Measurements from ENCODE around the gene GNB1L. TPM values are rescaled to one million over a fixed set of nuclear protein-coding genes. Genes with fewer than 3 reads are reported as not detected.

The GNB1L gene
- total and polyA plus RNA-seq, 9 of the 15 experiments (the other 6 are each of a cell fraction or from before 2014, with no cell fraction given) = 0.56 to 50.5 (median 10.2) TPM

DNA sequence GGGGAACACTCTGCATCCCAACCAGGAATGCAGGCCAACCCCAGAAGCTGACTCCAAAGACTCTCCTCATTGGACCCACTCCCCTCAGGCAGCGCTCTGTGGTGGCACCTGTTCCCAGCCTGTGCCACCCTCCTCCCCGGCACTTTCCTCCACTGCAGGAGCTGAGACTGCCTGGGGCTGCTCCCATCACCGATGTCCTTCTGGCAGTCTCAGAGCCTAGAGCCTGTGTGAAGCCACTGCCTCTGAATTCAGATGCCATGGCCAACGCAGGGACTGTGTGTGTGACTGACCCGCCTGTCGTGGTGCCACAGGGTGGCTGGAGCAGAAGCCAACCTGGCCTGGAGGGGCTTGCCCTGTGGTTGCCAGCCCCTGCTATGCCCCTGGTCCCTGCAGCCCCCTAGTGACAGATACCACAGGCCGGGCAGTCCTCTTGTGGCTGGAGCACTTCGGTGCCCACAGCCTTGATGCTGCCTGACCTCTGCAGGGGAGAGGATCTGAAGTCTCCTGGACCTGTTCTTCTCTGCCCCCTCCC lies 50.9 kb downstream of the GNB1L start (continued):
- TF ChIP-seq, protein P1, sequence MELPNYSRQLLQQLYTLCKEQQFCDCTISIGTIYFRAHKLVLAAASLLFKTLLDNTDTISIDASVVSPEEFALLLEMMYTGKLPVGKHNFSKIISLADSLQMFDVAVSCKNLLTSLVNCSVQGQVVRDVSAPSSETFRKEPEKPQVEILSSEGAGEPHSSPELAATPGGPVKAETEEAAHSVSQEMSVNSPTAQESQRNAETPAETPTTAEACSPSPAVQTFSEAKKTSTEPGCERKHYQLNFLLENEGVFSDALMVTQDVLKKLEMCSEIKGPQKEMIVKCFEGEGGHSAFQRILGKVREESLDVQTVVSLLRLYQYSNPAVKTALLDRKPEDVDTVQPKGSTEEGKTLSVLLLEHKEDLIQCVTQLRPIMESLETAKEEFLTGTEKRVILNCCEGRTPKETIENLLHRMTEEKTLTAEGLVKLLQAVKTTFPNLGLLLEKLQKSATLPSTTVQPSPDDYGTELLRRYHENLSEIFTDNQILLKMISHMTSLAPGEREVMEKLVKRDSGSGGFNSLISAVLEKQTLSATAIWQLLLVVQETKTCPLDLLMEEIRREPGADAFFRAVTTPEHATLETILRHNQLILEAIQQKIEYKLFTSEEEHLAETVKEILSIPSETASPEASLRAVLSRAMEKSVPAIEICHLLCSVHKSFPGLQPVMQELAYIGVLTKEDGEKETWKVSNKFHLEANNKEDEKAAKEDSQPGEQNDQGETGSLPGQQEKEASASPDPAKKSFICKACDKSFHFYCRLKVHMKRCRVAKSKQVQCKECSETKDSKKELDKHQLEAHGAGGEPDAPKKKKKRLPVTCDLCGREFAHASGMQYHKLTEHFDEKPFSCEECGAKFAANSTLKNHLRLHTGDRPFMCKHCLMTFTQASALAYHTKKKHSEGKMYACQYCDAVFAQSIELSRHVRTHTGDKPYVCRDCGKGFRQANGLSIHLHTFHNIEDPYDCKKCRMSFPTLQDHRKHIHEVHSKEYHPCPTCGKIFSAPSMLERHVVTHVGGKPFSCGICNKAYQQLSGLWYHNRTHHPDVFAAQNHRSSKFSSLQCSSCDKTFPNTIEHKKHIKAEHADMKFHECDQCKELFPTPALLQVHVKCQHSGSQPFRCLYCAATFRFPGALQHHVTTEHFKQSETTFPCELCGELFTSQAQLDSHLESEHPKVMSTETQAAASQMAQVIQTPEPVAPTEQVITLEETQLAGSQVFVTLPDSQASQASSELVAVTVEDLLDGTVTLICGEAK (IDR thresholded peaks at IDR 0.05) = no peak
- TF ChIP-seq, protein P1 (CRISPR knock-in tag; IDR thresholded peaks at IDR 0.05) = peak; percentile 46
- no peak for TF ChIP-seq PRMT5 (CRISPR knock-in tag; IDR thresholded peaks at IDR 0.05)
- no peak for TF ChIP-seq SRSF3 (IDR thresholded peaks at IDR 0.05; ENCODE audit: insufficient read depth, low read length)
- TF ChIP-seq GATAD2B (IDR thresholded peaks at IDR 0.05; ENCODE audit: borderline replicate concordance) = no peak
- TF ChIP-seq NR1H2 (CRISPR knock-in tag; IDR thresholded peaks at IDR 0.05) = no peak
- TF ChIP-seq, protein P2, sequence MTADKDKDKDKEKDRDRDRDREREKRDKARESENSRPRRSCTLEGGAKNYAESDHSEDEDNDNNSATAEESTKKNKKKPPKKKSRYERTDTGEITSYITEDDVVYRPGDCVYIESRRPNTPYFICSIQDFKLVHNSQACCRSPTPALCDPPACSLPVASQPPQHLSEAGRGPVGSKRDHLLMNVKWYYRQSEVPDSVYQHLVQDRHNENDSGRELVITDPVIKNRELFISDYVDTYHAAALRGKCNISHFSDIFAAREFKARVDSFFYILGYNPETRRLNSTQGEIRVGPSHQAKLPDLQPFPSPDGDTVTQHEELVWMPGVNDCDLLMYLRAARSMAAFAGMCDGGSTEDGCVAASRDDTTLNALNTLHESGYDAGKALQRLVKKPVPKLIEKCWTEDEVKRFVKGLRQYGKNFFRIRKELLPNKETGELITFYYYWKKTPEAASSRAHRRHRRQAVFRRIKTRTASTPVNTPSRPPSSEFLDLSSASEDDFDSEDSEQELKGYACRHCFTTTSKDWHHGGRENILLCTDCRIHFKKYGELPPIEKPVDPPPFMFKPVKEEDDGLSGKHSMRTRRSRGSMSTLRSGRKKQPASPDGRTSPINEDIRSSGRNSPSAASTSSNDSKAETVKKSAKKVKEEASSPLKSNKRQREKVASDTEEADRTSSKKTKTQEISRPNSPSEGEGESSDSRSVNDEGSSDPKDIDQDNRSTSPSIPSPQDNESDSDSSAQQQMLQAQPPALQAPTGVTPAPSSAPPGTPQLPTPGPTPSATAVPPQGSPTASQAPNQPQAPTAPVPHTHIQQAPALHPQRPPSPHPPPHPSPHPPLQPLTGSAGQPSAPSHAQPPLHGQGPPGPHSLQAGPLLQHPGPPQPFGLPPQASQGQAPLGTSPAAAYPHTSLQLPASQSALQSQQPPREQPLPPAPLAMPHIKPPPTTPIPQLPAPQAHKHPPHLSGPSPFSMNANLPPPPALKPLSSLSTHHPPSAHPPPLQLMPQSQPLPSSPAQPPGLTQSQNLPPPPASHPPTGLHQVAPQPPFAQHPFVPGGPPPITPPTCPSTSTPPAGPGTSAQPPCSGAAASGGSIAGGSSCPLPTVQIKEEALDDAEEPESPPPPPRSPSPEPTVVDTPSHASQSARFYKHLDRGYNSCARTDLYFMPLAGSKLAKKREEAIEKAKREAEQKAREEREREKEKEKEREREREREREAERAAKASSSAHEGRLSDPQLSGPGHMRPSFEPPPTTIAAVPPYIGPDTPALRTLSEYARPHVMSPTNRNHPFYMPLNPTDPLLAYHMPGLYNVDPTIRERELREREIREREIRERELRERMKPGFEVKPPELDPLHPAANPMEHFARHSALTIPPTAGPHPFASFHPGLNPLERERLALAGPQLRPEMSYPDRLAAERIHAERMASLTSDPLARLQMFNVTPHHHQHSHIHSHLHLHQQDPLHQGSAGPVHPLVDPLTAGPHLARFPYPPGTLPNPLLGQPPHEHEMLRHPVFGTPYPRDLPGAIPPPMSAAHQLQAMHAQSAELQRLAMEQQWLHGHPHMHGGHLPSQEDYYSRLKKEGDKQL (CRISPR knock-in tag; IDR thresholded peaks at IDR 0.05; ENCODE audit: borderline replicate concordance) = no peak
- TF ChIP-seq HMGN3 (IDR thresholded peaks at IDR 0.05; ENCODE audit: borderline replicate concordance, extremely low read depth, insufficient read length, low read depth, low read length) = peak; percentile 5
